ENCODE results near the gene S1PR5. TPM values are rescaled to one million over a fixed set of nuclear protein-coding genes. Genes with fewer than 3 reads are reported as not detected.
A peak's percentile ranks its signal among the peaks of the same experiment; 100 is the strongest.

The S1PR5 gene
- total and polyA plus RNA-seq, 2 of the 8 experiments (the other 6 are each of a cell fraction or from before 2014, with no cell fraction given): 2.4 to 8.6 TPM

DNA sequence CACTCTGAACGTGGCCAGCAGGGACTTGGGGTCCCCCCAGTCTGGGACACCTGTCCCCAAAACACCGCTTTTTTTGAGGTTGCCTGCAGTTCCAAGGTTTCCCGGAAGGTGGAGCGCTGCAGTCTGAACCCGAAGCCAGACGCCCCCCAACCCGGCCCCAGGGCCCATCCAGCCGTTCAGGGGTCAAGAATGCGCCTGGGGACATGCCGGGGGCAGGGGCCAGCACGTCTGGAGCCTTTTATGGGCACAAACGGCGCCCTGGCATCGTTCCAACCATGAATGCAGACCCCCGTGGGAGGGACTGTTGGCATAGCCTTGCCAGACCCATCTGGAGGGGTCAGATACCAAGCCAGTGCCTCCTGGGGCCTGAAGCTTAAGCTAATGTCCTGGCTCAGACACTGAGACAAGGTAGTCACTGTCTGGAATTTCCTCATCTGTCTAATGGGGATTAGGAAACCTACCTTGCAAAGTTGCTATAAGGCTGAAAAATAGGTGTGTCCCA lies 6.9 kb downstream of the S1PR5 start:
- Histone ChIP-seq H3K14ac (ENCODE audit: insufficient read length) (no peak overlapping the region), H3K23me2 (ENCODE audit: low read depth, low read length) (peaks cover 10% of the 10 kb centered on the region), H3K36me3 (ENCODE audit: control insufficient read depth in 2 of 4, insufficient read depth in 4 of 4, low read length in 3 of 4) (no peaks in the 10 kb centered on the region), H2BK12ac (ENCODE audit: low read depth, low read length) (no peak overlapping the region), H3K9ac (replicated peaks in 1 of 4; ENCODE audit: extremely low read depth in 1 of 4, low read depth in 3 of 4, low read length in 3 of 4) (no peak overlapping the region), H2AK5ac (ENCODE audit: low read depth, low read length) (no peak overlapping the region), H4K8ac (ENCODE audit: extremely low read depth, insufficient read depth, low read length) (no peak overlapping the region; the same call in 1 of the 2 replicates), H2BK5ac (ENCODE audit: low read depth, low read length) (peak overlapping the region; percentile 71; the same call in 1 of the 2 replicates), H4K5ac (ENCODE audit: insufficient read length, low read depth, low read length) (no peak overlapping the region), H3K4me1 (replicated peaks in 1 of 4; ENCODE audit: control insufficient read depth in 3 of 4, insufficient read depth in 4 of 4, low read length in 3 of 4) (peaks cover 0 to 15% (median 8%) of the 10 kb centered on the region in 4 experiments; a peak in 6 of 7 replicates), H3K79me1 (ENCODE audit: low read depth, low read length) (no peaks in the 10 kb centered on the region), H3K9me3 (ENCODE audit: insufficient read depth in 2 of 2, low read depth in 1 of 2, low read length in 1 of 2) (no peaks in the 10 kb centered on the region), H2BK120ac (replicated peaks; ENCODE audit: low read depth, low read length) (peak overlapping the region; percentile 64), H4K91ac (replicated peaks; ENCODE audit: insufficient read length, low read length) (no peak overlapping the region), H3K23ac (ENCODE audit: insufficient read length) (no peak overlapping the region), H3K27ac (ENCODE audit: low read depth, low read length) (no peak overlapping the region), H2AFZ (ENCODE audit: low read length) (peak overlapping the region; percentile 31; the same call in 1 of the 2 replicates), H3K18ac (ENCODE audit: extremely low read depth, low read length) (peak overlapping the region; percentile 71), H3K4me2 (ENCODE audit: insufficient read depth in 1 of 2, low read depth in 2 of 2, low read length in 2 of 2) (peak overlapping the region in 1 of 2 experiments; percentile 45; a peak in 3 of 4 replicates), H2BK15ac (ENCODE audit: low read length) (no peak overlapping the region), H3K79me2 (ENCODE audit: control insufficient read depth in 1 of 2, insufficient read depth in 2 of 2, low read length in 2 of 2) (no peaks in the 10 kb centered on the region), H2BK20ac (ENCODE audit: low read length) (no peak overlapping the region; the same call in 1 of the 2 replicates), H3K4me3 (ENCODE audit: extremely low read depth in 1 of 4, insufficient read depth in 2 of 4, low read depth in 3 of 4, low read length in 4 of 4) (no peak overlapping the region; a peak in 1 of 8 replicates), H3K27me3 (replicated peaks in 1 of 4; ENCODE audit: control insufficient read depth in 3 of 4, extremely low read depth in 1 of 4, insufficient read depth in 3 of 4, low read length in 3 of 4) (peaks cover 24 to 30% (median 29%) of the 10 kb centered on the region in 4 experiments; a peak in 6 of 7 replicates), H3K56ac (replicated peaks; ENCODE audit: insufficient read length, low read depth, low read length) (no peak overlapping the region), H4K20me1 (replicated peaks in 1 of 2; ENCODE audit: control insufficient read depth in 1 of 2, insufficient read depth in 2 of 2, low read length in 2 of 2) (peaks cover 1 to 4% of the 10 kb centered on the region in 2 experiments), H3K4ac (replicated peaks; ENCODE audit: insufficient read length, low read depth, low read length) (no peak overlapping the region)
- POLR2A ChIA-PET (ENCODE audit: partially characterized antibody): interaction anchor here (0.6 to 1.7 kb wide), 3 partner anchors 10 to 33 kb away, joined by 3 to 6 read pairs (median 3); no protein-coding TSS in a partner anchor
- CTCF ChIA-PET (ENCODE audit: partially characterized antibody): interaction anchor here (0.6 to 6.5 kb wide), 24 partner anchors 8 to 269 kb away, joined by 3 to 55 read pairs (median 6); partner anchors contain the start of gene S1PR5
- no peak for FAIRE-seq
- DNase-seq (ENCODE audit: low read depth in 1 of 2, low spot score in 2 of 2): peak in 1 of 2 experiments; percentile 98
- whole genome bisulfite sequencing, 2 experiments (ENCODE audit: extremely low coverage in 1 of 2, insufficient coverage in 1 of 2, insufficient read length in 1 of 2, insufficient replicate concordance in 2 of 2, low coverage in 1 of 2, low lambda C conversion rate in 2 of 2, missing lambda C conversion rate in 1 of 2): 15% methylated on average over 15 of the region's 15 CpGs; no CpG with 5 or more reads in 1 of the 2 experiments
- TF ChIP-seq, protein P1, sequence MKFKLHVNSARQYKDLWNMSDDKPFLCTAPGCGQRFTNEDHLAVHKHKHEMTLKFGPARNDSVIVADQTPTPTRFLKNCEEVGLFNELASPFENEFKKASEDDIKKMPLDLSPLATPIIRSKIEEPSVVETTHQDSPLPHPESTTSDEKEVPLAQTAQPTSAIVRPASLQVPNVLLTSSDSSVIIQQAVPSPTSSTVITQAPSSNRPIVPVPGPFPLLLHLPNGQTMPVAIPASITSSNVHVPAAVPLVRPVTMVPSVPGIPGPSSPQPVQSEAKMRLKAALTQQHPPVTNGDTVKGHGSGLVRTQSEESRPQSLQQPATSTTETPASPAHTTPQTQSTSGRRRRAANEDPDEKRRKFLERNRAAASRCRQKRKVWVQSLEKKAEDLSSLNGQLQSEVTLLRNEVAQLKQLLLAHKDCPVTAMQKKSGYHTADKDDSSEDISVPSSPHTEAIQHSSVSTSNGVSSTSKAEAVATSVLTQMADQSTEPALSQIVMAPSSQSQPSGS (IDR thresholded peaks at IDR 0.05; ENCODE audit: low read length): no peak
- 0 out of 2 replicates have a peak, but pooled peaks have one; percentile 20 for TF ChIP-seq GABPA (IDR thresholded peaks at IDR 0.05; ENCODE audit: borderline replicate concordance, insufficient read depth, low read length)
- 0 out of 2 replicates have a peak, but pooled peaks have one; percentile 36 for TF ChIP-seq TEAD4 (IDR thresholded peaks at IDR 0.05; ENCODE audit: low read depth, low read length)
- no peak for TF ChIP-seq NANOG (IDR thresholded peaks at IDR 0.05; ENCODE audit: insufficient read depth, low read depth, low read length, poor library complexity, severe bottlenecking)
- no peak for TF ChIP-seq EP300 (IDR thresholded peaks at IDR 0.05; ENCODE audit: borderline replicate concordance in 1 of 2, low read depth in 2 of 2, low read length in 2 of 2)
- TF ChIP-seq RXRA (IDR thresholded peaks at IDR 0.05; ENCODE audit: insufficient read depth, low read depth, low read length): peak; percentile 82; the same call in 1 of the 2 replicates
- TF ChIP-seq TAF1 (IDR thresholded peaks at IDR 0.05; ENCODE audit: low read depth, low read length): no peak; the same call in 1 of the 2 replicates

Measured in H1 (cell line).